T47D (cell line): ENCODE data around the gene RPTOR.

ENCODE experiments used
- DNase-seq, 2 experiments: peaks; one replicate each; pipeline versions ENCODE4 v3.0.0 to v3.0.0-alpha.2; 2011 to 2012; ENCODE audit warnings: low read depth in 1 of 2, low spot score in 1 of 2
- JUND ChIP-seq: IDR thresholded peaks from 2 replicates; pipeline ENCODE4 v1.6.1; 2012; ENCODE audit warnings: low read depth
- in situ Hi-C: cut with HindIII; loops from 2 replicates; pipeline ENCODE4 v1.10.0; 2016; ENCODE audit warnings: low sequenced_read_pairs, low pct_unique_long_range_greater_than_20kb

Gene RPTOR

DNA sequence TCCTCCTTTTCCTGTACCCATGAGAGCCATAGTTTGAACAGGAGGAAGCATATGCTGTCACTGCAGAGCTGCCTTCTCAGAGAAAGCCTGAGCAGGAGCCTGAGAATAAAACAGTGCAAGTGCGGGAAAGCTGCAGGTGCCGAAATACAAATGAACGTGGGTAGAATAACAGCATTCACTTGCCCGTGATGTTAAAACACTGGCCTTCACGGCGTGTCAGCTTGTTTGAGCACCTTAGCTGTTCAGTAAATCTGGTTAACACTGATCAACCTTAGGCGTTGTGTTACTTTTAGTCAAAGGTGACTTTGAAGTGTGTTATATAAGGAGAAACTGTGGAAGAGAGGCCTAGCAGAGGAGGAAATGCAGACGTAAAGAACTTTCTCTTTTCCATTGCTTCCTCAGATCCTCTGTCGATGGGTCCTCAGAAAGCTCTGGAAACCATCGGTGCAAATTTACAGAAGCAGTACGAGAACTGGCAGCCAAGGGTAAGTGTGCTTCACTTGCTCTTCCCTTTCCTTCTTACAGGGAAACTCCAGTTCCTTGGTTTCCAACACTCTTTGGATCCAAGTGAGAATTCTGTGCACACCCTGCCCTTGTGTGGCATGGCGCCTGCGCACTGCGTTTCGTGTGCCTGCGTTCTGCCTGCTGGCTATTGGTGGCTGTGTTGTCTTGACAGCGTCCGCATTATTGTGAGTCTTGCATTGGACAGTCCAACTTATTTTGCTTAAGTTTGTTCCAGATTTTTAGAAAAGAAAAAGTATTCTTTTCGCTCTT lies 98.9 kb downstream of the RPTOR start:
- no peak for TF ChIP-seq JUND
- no peak for DNase-seq
- in situ Hi-C loops = no loop called here

DNA sequence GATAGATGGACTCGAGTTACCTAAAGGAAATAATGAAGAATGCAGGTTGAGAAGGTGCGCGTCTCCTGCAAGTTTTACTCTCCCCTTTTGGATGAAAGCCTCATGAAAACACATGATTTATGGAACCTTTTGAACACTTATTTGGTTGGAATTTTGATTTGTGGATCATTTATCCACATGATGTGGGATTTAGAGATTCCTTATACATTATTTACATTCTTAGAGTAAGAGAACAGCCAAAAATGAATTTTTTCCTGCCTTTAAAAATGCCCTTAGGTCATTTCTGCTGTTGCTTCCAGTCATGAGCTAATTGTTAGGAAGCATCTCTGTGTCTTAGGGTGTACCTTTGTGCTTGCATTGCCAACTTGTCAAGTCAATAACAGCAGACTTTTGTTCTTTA lies 99.9 kb downstream of the RPTOR start:
- no peak for DNase-seq
- in situ Hi-C loops = no loop called here
- TF ChIP-seq JUND = no peak

- TF ChIP-seq JUND = no peak
- in situ Hi-C loops = no loop called here
These were observed 101.2 kb downstream of the RPTOR start for GRCh38 chr17:80645706-80646325.

DNA sequence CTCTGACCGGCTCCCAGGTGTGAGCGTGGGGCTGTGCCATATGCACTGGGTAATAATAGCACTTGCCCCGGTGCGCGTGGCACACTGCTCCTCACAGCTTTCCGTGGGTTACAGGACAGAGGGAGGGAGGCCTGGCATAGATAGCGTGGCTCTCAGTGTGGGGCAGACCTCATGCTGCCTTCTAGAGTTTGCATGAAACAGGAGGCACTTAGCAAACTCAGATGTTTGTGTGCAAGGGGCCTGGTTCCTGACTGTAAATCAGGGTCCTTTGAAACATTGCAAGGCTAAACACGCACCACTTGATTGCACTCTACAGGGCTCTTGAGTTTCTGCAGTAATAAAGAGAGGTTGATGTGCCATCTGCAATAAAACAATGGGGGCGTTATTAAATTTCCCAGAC lies 101.7 kb downstream of the RPTOR start:
- DNase-seq = no peak
- in situ Hi-C loops = no loop called here
- no peak for TF ChIP-seq JUND

More at GRCh38 chr17:80645706-80646325, 101.2 kb downstream of the RPTOR start:
- DNase-seq = no peak

GRCh38 chr17:80647746-80648145 lies 103.1 kb downstream of the RPTOR start:
- DNase-seq = no peak
- in situ Hi-C loops = no loop called here
- no peak for TF ChIP-seq JUND

DNA sequence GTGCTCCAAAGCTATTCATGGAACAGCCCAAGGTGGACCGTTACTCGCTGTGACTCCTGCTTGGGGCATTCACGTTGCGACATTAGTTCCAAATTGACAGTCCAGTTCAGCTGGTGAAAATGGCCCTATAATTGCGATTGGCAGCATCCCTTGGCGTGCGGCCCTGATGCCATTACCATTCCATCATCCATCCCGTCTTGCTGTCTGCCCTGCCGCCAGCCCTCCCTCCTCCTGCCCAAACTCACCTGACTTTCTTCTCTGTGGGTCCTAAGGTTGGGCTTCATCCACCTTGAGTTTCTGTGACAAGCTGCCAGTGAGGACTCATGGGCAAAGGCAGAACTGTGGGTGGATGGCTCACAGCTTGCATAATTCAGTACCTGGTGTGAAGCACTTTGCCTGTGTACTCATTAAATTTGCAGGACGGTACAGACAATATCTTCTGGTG lies 104.6 kb downstream of the RPTOR start:
- in situ Hi-C loops = no loop called here
- TF ChIP-seq JUND = no peak
- DNase-seq = no peak

GRCh38 chr17:80649672-80650330 lies 105.2 kb downstream of the RPTOR start:
- DNase-seq = peak; percentile 42 to 70
- TF ChIP-seq JUND = no peak
- in situ Hi-C loops = no loop called here

GRCh38 chr17:80650331-80650672 lies 105.7 kb downstream of the RPTOR start:
- in situ Hi-C loops = no loop called here
- no peak for TF ChIP-seq JUND
- DNase-seq = no peak

GRCh38 chr17:80650751-80651518 lies 106.3 kb downstream of the RPTOR start:
- in situ Hi-C loops = no loop called here
- TF ChIP-seq JUND = no peak
- no peak for DNase-seq

- DNase-seq = no peak
- in situ Hi-C loops = no loop called here
- no peak for TF ChIP-seq JUND
These were observed 108.2 kb downstream of the RPTOR start for GRCh38 chr17:80652756-80653330.

GRCh38 chr17:80653856-80654255 lies 109.2 kb downstream of the RPTOR start:
- in situ Hi-C loops = no loop called here
- no peak for DNase-seq
- TF ChIP-seq JUND = no peak

DNA sequence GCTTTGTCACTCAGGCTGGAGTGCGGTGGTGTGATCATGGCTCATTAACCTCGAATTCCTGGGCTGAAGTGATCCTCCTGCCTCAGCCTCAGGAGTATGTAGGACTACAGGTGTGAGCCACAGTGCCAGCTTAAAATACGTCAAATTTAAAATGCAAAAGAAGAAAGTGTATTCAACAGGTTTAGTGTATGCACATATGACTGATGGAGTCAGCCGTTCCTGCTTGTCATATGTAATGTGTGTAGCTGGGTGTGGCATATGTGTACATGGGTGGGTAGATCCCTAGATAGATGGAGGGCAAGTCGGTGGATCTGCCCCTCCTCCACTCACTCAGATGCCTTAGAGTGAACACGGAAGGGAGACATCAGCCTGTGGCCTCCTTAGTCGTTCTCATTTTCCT lies 111.0 kb downstream of the RPTOR start:
- no peak for DNase-seq
- TF ChIP-seq JUND = no peak
- in situ Hi-C loops = no loop called here
